RWPE1 (cell line): ENCODE data around the gene FAM107B.

Source experiments
- CTCF ChIA-PET: fragments of 350-600 bp; sonication (Branson Sonifier 250); formaldehyde crosslinking; extraction: SDS; loops from one replicate; lab custom pipeline; 2021; lab: Yijun Ruan, JAX
- POLR2A ChIA-PET: fragments of 400-600 bp; formaldehyde crosslinking; extraction: SDS; loops from one replicate; lab custom pipeline; 2020; ENCODE audit warnings: antibody characterized with exemption; ENCODE audit not compliant: low non-redundant PET; lab: Yijun Ruan, JAX
- DNase-seq: peaks from one replicate; pipeline ENCODE4 v3.0.0; 2012; ENCODE audit warnings: low spot score
- H3K27ac ChIP-seq: fragments of 450-650 bp; 2 replicates; pipeline ENCODE4 v1.5.1; 2017
- CTCF ChIP-seq: fragments of 450-650 bp; conservative IDR thresholded peaks from 2 replicates; pipeline ENCODE4 v1.5.1; 2017; ENCODE audit warnings: low read depth, mild to moderate bottlenecking

The FAM107B gene

GRCh38 chr10:14773551-14774213 is 1.0 kb downstream of the FAM107B start:
- ChIA-PET CTCF (no interaction called here), POLR2A (no interaction called here)
- DNase-seq, result no peak
- no peak overlapping the region for H3K27ac ChIP-seq
- no peak for TF ChIP-seq CTCF

- DNase-seq, result no peak
- no peak overlapping the region for H3K27ac ChIP-seq
- POLR2A ChIA-PET, result no interaction called here
- CTCF ChIA-PET, result interaction anchor here (0.7 kb wide), 1 partner anchor 174 kb away, joined by 3 read pairs; no protein-coding TSS in a partner anchor
- TF ChIP-seq CTCF, result no peak
Observed at GRCh38 chr10:14772399-14772798, 2.3 kb downstream of the FAM107B start.

- ChIA-PET CTCF (no interaction called here), POLR2A (no interaction called here)
- TF ChIP-seq CTCF, result no peak
- H3K27ac ChIP-seq, result no peak overlapping the region
- no peak for DNase-seq
Observed at GRCh38 chr10:14770927-14771326, 3.8 kb downstream of the FAM107B start.

GRCh38 chr10:14761372-14761771 is 13.3 kb downstream of the FAM107B start:
- ChIA-PET CTCF (no interaction called here), POLR2A (no interaction called here)
- no peak overlapping the region for H3K27ac ChIP-seq
- no peak for TF ChIP-seq CTCF
- no peak for DNase-seq

- ChIA-PET CTCF (no interaction called here), POLR2A (no interaction called here)
- no peak overlapping the region for H3K27ac ChIP-seq
- DNase-seq, result no peak
- no peak for TF ChIP-seq CTCF
Observed at GRCh38 chr10:14758994-14759664, 15.6 kb downstream of the FAM107B start.

- DNase-seq, result no peak
- ChIA-PET CTCF (no interaction called here), POLR2A (no interaction called here)
- H3K27ac ChIP-seq, result no peak overlapping the region
- TF ChIP-seq CTCF, result no peak
Observed at GRCh38 chr10:14758451-14758850, 16.2 kb downstream of the FAM107B start.
